Transverse colon (tissue), 4 donors: ENCODE data around the gene RAB3A.

Experiments
- CTCF ChIP-seq, 5 experiments: fragments of 200-600 bp in 3 of 5; fragments of 450-650 bp in 2 of 5; sonication (generic) in 3 of 5; IDR thresholded peaks; 1 replicate in 2 of 5; 2 replicates in 3 of 5; pipeline ENCODE4 v1.5.1; 2016 to 2017; ENCODE audit warnings: antibody characterized with exemption in 5 of 5, inconsistent platforms in 3 of 5, mild to moderate bottlenecking in 2 of 5, moderate library complexity in 1 of 5
- EP300 ChIP-seq: sonication (generic); formaldehyde crosslinking; IDR thresholded peaks from one replicate; pipeline ENCODE4 v1.6.1; 2017; ENCODE audit warnings: antibody characterized with exemption, low read depth
- POLR2A ChIP-seq: fragments of 450-650 bp; IDR thresholded peaks from one replicate; pipeline ENCODE4 v1.6.1; 2016; ENCODE audit warnings: antibody characterized with exemption, mild to moderate bottlenecking, moderate library complexity
- POLR2AphosphoS5 ChIP-seq, 3 donors: sonication (generic); formaldehyde crosslinking; IDR thresholded peaks; one replicate each; pipeline ENCODE4 v1.6.1; 2016; ENCODE audit warnings: antibody characterized with exemption in 3 of 3

GRCh38 chr19:18216789-18217188 is 12.9 kb upstream of the RAB3A start:
- TF ChIP-seq CTCF (IDR thresholded peaks at IDR 0.05) (no peak), POLR2A (no peak), POLR2AphosphoS5 (IDR thresholded peaks at IDR 0.05) (no peak), EP300 (no peak)
